HuH-7 (cell line): ENCODE data around the gene ZDHHC5.
"Not testable (repeated sequence)": the region's sequence is repeated elsewhere in the genome, so short reads cannot be mapped to it uniquely, and the experiment has no call there.

ENCODE experiments used
- DNase-seq: peaks from one replicate; pipeline ENCODE4 v3.0.0; 2011; ENCODE audit warnings: low spot score

The ZDHHC5 gene

DNA sequence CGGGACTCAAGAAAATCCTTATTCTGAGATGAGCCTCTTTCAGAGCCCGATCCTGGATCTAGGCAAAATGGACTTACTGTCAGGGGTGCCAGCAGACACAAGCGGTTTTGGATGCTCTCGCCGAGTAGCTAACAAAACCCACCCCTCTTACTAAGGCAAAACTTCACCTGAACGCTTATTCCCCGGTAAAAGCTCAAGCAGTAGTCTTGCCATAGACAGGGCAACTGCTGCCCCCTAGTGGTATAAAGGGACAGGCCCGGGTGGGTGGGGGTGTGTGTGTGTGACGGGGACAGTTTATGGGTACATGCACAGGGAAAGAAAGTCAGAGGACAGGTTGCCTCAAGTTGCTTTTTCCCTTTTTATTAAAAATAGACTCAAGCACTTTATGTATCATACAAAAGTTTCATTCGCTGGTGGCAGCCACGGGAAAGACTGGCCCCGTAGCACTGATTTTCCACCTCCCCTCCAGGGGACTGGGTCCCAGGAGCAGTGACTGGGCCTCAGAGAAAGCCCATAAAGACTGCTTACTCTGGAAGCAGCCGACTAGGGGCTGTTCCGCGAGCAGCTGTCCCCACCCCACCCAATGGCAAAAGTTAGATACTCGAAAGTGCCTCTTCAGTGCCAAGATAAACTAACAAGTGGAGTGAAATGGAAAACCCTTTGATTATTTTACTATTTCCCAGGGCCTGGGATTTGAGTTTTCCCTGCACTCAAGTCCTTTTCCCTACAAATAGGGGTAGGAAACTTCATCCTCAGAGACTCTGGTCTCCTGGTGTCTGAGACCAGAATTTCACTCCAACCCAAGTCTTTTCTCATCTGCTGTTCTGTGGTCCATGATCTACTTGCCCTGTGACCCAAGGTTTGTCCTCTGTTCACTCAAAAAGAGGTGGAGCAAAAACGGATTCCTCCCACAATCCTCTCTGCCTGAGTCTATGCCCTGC is 22.9 kb upstream of the ZDHHC5 start:
- peak; percentile 100 for DNase-seq

GRCh38 chr11:57645689-57646085 is 22.2 kb upstream of the ZDHHC5 start:
- DNase-seq = no peak

DNA sequence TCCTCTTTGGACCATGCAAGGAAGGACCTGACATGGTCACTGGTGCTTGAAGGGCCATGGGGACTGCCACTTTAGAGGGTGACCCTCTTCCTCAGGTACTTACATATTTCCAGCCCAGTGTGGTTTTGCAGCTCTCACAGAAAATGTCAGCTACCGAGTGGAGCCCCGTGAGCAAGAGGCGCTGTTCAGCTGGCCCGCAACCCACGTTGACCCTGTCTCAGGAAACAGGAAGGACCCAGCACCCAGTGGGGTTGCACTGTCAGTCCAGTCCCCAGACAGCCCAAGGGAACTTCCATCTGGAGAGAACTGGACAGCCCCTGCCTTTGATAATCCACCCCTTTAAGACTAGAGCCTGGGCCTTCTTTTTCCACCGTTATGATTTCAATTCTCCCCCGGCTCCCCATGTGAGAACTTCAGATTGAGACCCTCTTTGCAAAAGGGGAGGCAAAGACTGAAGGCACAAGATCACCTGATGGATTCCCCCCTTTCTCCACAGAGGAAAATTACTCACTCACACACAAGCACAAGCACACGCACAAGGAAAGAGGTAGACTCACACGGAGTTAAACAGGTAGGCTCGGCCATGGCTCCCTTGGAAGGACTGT is 21.6 kb upstream of the ZDHHC5 start:
- no peak for DNase-seq

DNA sequence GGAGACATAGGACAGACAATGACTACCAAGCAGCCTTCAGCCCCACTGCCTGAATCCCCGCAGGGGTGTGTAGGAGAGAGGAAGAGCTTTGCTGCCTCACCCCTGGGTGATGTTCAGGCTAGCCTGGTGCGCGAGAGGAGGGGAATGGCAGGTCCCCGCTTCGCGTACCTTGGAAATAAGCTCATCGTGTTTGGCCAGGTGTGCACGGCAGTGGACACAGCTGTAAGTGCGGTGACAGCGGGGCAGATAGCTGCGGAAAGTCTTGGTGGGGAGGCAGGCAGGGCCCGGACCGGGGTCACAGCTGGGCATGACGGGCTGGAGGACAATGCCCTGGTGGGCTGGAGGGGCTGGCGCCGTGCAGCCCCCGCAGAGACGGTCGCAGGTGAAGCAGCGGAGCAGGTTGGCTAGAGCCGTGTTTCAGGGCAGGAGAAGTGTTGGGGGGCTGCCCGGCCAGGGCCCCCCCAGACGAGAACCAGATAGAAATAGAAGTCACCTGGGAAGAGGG is 21.1 kb upstream of the ZDHHC5 start:
- peak; percentile 19 for DNase-seq

GRCh38 chr11:57647372-57647771 is 20.5 kb upstream of the ZDHHC5 start:
- DNase-seq = no peak

GRCh38 chr11:57647960-57648800 is 19.7 kb upstream of the ZDHHC5 start:
- no peak for DNase-seq

GRCh38 chr11:57648801-57649735 is 18.8 kb upstream of the ZDHHC5 start:
- DNase-seq = no peak

DNA sequence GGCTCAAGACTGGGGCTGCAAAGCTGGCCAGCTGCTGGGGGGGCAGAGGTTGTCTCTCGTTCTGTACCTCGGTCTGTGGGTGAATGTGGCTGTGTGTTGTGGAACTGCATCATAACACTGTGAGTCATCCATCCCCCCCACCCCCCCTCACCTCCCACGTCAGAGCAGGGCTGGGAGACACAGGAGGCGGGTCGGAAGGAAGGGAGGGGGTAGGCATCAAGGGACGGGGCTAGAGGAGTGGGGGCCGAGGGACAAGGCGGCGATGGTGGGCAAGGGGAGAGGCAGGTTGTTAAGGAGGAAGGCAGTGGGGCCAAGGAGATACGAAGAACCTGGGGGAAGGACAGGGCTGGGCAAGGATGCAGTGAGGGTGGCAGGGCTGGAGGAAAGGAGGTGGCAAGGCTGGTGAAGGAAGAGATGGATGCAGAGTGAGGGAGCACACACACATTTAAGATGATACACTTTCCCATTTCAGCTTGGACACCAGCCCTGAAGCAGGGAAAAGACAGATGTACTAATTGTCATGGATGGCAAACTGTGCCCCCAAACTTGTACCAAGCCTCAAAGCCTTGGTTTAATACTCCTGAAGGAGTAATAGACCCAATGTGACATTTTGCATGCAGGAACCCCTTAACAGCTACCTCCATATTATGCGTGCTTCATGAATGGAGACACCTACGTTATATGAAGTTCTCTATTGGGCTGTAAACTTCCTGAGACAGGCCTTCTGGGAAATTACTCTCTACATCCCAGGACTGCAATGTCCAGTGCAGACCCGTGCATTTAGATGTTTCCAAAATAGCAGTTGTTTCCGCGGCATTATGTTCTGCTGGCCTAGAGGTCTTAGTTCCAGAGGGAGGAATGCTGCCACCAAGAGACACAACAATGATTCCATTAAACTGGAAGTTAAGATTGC is 17.8 kb upstream of the ZDHHC5 start, which contains the start of gene YPEL4:
Gene YPEL4, minus strand, starts transcription at position 87 of the 913 bp plus-strand sequence. CDS start 2,805 bp downstream, outside the sequence.
- no peak for DNase-seq

DNA sequence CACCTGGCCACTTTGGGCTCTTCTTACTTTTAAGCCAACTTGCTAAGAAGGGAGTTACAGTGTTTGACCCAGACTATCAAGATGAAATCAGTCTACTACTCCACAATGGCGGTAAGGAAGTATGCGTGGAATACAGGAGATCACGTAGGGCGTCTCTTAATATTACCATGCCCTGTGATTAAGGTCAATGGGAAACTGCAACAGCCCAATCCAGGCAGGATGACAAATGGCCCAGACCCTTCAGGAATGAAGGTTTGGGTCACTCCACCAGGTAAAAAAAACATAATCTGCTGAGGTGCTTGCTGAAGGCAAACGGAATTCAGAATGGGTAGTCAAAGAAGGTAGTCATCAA is 17.2 kb upstream of the ZDHHC5 start:
- DNase-seq = no peak

GRCh38 chr11:57651408-57651807 is 16.5 kb upstream of the ZDHHC5 start:
- no peak for DNase-seq

- DNase-seq = not testable (repeated sequence)
These were observed 15.7 kb upstream of the ZDHHC5 start for GRCh38 chr11:57652230-57652629.

DNA sequence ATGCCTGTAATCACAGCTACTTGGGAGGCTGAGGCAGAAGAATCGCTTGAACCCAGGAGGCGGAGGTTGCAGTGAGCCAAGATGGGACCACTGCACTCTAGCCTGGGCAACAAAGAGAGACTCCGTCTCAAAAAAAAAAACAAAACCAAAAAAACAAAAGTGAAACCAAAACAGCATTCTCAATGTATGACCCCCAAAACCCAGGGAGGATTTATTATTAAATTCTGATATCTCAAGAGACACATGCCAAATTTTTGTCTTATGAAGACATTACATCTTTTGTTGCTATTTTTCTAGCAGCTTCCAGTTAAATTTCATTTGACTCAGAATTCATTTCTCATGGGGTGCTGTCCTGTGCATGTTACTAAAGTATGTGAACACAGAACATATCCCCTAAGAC is 15.3 kb upstream of the ZDHHC5 start:
- DNase-seq = no peak

- no peak for DNase-seq
These were observed 14.8 kb upstream of the ZDHHC5 start for GRCh38 chr11:57653163-57653562.

DNA sequence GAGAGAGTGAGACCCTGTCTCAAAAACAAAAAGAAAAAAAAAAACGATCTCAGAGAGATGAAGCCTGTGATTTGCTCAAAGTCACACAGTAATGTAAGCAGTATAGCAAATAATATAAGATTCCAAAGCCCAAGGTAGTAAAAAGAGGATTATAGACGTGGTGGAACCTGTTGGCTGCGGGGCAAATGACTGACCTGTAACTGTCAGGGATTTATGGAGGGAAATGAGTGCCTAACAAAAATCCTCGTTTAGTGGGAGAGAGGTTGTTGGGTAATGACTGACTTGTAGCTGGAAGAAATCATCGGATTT is 11.1 kb upstream of the ZDHHC5 start:
- DNase-seq = no peak

GRCh38 chr11:57657194-57658022 is 10.5 kb upstream of the ZDHHC5 start, which contains the start of gene CLP1:
CLP1 (plus strand) TSS chr11:57657762; CDS start chr11:57659477, 1,715 bp downstream.
- peak; percentile 100 for DNase-seq

DNA sequence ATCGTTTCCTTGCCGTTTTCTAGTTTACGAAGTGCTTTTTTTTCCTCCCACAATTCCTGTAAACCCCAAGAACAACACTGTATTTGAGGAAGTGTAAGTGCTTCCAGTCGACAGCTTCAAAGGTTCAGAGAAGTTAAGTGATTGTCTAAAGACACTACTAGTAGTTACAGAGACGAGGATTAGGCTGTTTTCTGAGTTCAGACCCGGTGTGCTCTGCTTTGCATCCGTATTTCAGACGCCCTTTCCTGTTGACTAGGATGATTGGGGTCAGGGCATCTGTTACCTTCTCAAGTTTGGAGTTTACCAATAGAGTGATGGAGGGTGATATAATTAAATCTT is 9.9 kb upstream of the ZDHHC5 start:
- no peak for DNase-seq

- no peak for DNase-seq
These were observed 8.2 kb upstream of the ZDHHC5 start for GRCh38 chr11:57659669-57660068.

DNA sequence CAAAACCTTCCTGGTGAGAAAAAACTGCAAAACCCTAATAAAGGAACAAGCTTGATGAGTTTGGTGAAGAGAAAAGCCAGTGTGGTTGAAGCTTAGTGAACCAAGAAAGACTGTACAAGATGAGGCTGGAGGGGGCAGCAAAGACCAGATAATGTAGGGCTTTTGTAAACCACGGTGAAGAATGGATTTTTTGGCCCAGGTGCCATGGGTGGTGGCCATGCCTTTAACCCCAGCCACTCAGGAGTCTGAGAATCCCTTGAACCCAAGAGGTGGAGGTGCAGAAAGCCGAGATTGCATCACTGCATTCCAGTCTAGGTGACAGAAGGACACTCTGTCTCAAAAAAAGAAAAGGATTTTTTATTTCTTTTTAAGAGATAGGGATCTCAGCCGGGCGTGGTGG is 5.0 kb upstream of the ZDHHC5 start:
- peak; percentile 72 for DNase-seq

DNA sequence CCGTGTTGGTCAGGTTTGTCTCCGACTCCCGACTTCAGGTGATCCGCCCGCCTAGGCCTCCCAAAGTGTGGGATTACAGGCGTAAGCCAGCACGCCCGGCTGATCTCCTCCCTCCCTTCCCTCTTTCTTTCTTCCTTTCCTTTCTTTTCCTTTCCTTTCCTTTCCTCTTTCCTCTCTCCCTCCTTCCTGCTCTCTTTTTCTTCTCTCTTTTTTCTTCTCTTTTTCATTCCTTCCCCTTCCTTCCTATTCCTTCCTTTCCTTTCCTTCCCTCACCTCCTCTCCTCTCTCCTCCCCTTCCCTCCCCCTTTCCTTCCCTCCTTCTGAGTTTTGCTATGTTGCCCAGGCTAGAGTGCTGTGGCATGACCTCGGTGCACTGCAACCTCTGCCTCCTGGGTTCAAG is 3.9 kb upstream of the ZDHHC5 start:
- no peak for DNase-seq
